Neural cell (in vitro differentiated cells): ENCODE measurements around the gene WDR55.

Experiments used
- EP300 ChIP-seq: fragments of 450-650 bp; conservative IDR thresholded peaks from 2 replicates; pipeline ENCODE4 v1.6.1; 2014; ENCODE audit warnings: antibody characterized with exemption, mild to moderate bottlenecking, moderate library complexity; ENCODE audit not compliant: poor library complexity, severe bottlenecking
- RAD21 ChIP-seq: fragments of 450-650 bp; conservative IDR thresholded peaks from 2 replicates; pipeline ENCODE4 v1.6.1; 2014; ENCODE audit warnings: antibody characterized with exemption, mild to moderate bottlenecking, moderate library complexity

GRCh38 chr5:140627972-140628371, 36.7 kb upstream of the WDR55 start:
- TF ChIP-seq EP300: no peak
- TF ChIP-seq RAD21: no peak
